Heart left ventricle (tissue), 16 donors: ENCODE data around the gene MSLN. TPM values are rescaled to one million over a fixed set of nuclear protein-coding genes. Genes with fewer than 3 reads are reported as not detected.

Experiments
- ATAC-seq, 4 donors: fragments of 200-7000 bp; cut with Tn5 transposase; one replicate each; pipeline ENCODE4 v1.9.1; 2020 to 2022; ENCODE audit warnings: moderate library complexity in 4 of 4, mild to moderate bottlenecking in 3 of 4, moderate number of reproducible peaks in 1 of 4
- DNase-seq, 5 donors: peaks; one replicate each; pipeline ENCODE4 v3.0.0-alpha.2; 2020
- H3K27ac ChIP-seq, 12 donors: fragments of 200-600 bp; sonication (generic) in 4 of 12; one replicate each; pipeline versions ENCODE4 v1.5.0 to v1.8.0; 2016 to 2022; ENCODE audit warnings: mild to moderate bottlenecking in 2 of 12
- H3K27me3 ChIP-seq, 9 donors: fragments of 200-600 bp; sonication (generic) in 2 of 9; one replicate each; pipeline versions ENCODE4 v1.5.1 to v1.8.0; 2016 to 2022; ENCODE audit warnings: mild to moderate bottlenecking in 3 of 9
- H3K36me3 ChIP-seq, 9 donors: fragments of 200-600 bp; sonication (generic) in 2 of 9; one replicate each; pipeline versions ENCODE4 v1.5.0 to v1.8.0; 2018 to 2022; ENCODE audit warnings: mild to moderate bottlenecking in 2 of 9
- H3K4me1 ChIP-seq, 12 donors: fragments of 200-600 bp; sonication (generic) in 4 of 12; one replicate each; pipeline versions ENCODE4 v1.5.0 to v1.8.0; 2016 to 2022; ENCODE audit warnings: mild to moderate bottlenecking in 3 of 12
- H3K4me3 ChIP-seq, 12 donors: fragments of 200-600 bp; sonication (generic) in 4 of 12; one replicate each; pipeline versions ENCODE4 v1.5.0 to v1.8.0; 2017 to 2022; ENCODE audit warnings: mild to moderate bottlenecking in 9 of 12, moderate library complexity in 4 of 12
- H3K9me3 ChIP-seq, 12 donors: fragments of 200-600 bp; sonication (generic) in 4 of 12; one replicate each; pipeline versions ENCODE4 v1.5.0 to v1.8.0; 2016 to 2022; ENCODE audit warnings: mild to moderate bottlenecking in 1 of 12
- CTCF ChIP-seq, 12 donors: fragments of 200-600 bp; sonication (generic) in 4 of 12; IDR thresholded peaks; one replicate each; pipeline versions ENCODE4 v1.5.0 to v1.8.0; 2018 to 2022; ENCODE audit warnings: antibody characterized with exemption in 12 of 12, mild to moderate bottlenecking in 5 of 12
- POLR2A ChIP-seq, 2 donors: fragments of 450-650 bp; IDR thresholded peaks; one replicate each; pipeline ENCODE4 v1.6.1; 2017; ENCODE audit warnings: antibody characterized with exemption in 2 of 2, mild to moderate bottlenecking in 2 of 2, moderate library complexity in 2 of 2
- WGBS, 4 donors: extraction: QIAGEN DNeasy Blood & Tissue Kit in 2 of 4; methylation state at CpG; one replicate each; pipeline versions ENCODE4 v1.1.5 to v1.1.7; 2013 to 2018; 5-methylcytosine and 5-hydroxymethylcytosine counted together
- intact Hi-C, 10 donors: fragments of 100-400 bp; cut with DNase I; formaldehyde crosslinking; loops; one replicate each; pipeline versions ENCODE4 v1.11.1 to v1.14.2; 2022
- polyA plus RNA-seq, 2 donors: library from polyadenylated mRNA; stranded (reverse); fragments of 200-250 nt; gene quantifications; one replicate each; pipeline ENCODE4 v1.2.3, GENCODE V29; 2013
- total RNA-seq, 9 donors: library from RNA; depleted of rRNA in 2 of 9; stranded (reverse); fragments of >200 nt in 2 of 9; fragmentation: NEBNext Ultra II Directional in 3 of 9; extraction: Animal tissue kit (Norgen Biotek cat#: 25700) in 3 of 9; gene quantifications; one replicate each; pipeline versions ENCODE4 v1.1.0 to v1.2.4, GENCODE V29; 2016 to 2023
- donor health status: ischemic (EF 13 %, LVEDD 7.1; RV severe dilation, severe dysfunction).
- donor health status: healthy with polysubstance abuse.
- donor health status: DM: no; HTN: yes; CAD: no.
- donor health status: DM: no; HTN: no; CAD: no.
- donor health status: ischemic (EF 25% LVEDD 6.9; RV normal size, moderate dysfunction).
- donor health status: ischemic (EF 25% LVEDD 5.7; RV mildly dilated, moderate dysfunction).
- donor health status: healthy.
- donor health status: DM: yes; HTN: yes; CAD: no.
- donor health status: ischemic (EF 35%, LVEDD 5.7; RV mildly dilated, moderate dysfunction).
- donor health status: nonischemic (EF 11% LVEDD 7.7; RV severe dilation, severe dysfunction).
- donor health status: DM: yes; HTN: yes; CAD: no.
- donor health status: PGD.
- donor health status: ischemic (EF 29% LVEDD 5.4; RV normal size, mild dysfunction).
- donor health status: nonischemic (EF 23%, LVEDD 6.1; RV moderate dilation, normal function).

MSLN gene
- total and polyA plus RNA-seq, 11 donors, result 0.48 to 82.2 (median 0.50) TPM; not detected in 8

- no peak for ATAC-seq
- peaks cover 12 to 60% (median 40%) of the 10 kb centered on the region in 12 donors for H3K4me1 ChIP-seq
- intact Hi-C loops, result no loop called here
- peaks cover 0 to 6% (median 0%) of the 10 kb centered on the region in 9 donors for H3K36me3 ChIP-seq
- no peak for TF ChIP-seq CTCF (IDR thresholded peaks at IDR 0.05)
- TF ChIP-seq POLR2A (IDR thresholded peaks at IDR 0.05), result no peak
- peaks cover 0 to 24% (median 0%) of the 10 kb centered on the region in 9 donors for H3K27me3 ChIP-seq
- whole genome bisulfite sequencing, 4 donors, result 60 to 74% (median 68%) methylated on average over 9 to 29 of the region's 29 CpGs
- H3K9me3 ChIP-seq, result no peaks in the 10 kb centered on the region
- DNase-seq, result no peak
- no peak overlapping the region for H3K4me3 ChIP-seq
- no peak overlapping the region for H3K27ac ChIP-seq
Observed at GRCh38 chr16:724188-725040, 36.1 kb upstream of the MSLN start.

- TF ChIP-seq CTCF (IDR thresholded peaks at IDR 0.05) (no peak), POLR2A (IDR thresholded peaks at IDR 0.05) (no peak)
- ATAC-seq, result no peak
- 74 to 88% (median 76%) methylated on average over 6 to 7 of the region's 7 CpGs for WGBS, 4 donors
- intact Hi-C loops, result no loop called here
- H3K36me3 ChIP-seq, result peaks cover 0 to 6% (median 0%) of the 10 kb centered on the region in 9 donors
- H3K27me3 ChIP-seq, result peaks cover 0 to 24% (median 0%) of the 10 kb centered on the region in 9 donors
- H3K27ac ChIP-seq, result no peak overlapping the region
- H3K9me3 ChIP-seq, result no peaks in the 10 kb centered on the region
- no peak for DNase-seq
- H3K4me1 ChIP-seq, result peaks cover 12 to 54% (median 34%) of the 10 kb centered on the region in 12 donors
- H3K4me3 ChIP-seq, result no peak overlapping the region
Observed at GRCh38 chr16:725041-725376, 35.5 kb upstream of the MSLN start.

- H3K4me3 ChIP-seq, result no peak overlapping the region
- DNase-seq (no peak), ATAC-seq (no peak)
- peaks cover 0 to 6% (median 0%) of the 10 kb centered on the region in 9 donors for H3K36me3 ChIP-seq
- intact Hi-C loops, result no loop called here
- peaks cover 12 to 48% (median 30%) of the 10 kb centered on the region in 12 donors for H3K4me1 ChIP-seq
- no peaks in the 10 kb centered on the region for H3K9me3 ChIP-seq
- no peak for TF ChIP-seq POLR2A (IDR thresholded peaks at IDR 0.05)
- TF ChIP-seq CTCF (IDR thresholded peaks at IDR 0.05), result no peak
- H3K27me3 ChIP-seq, result peaks cover 0 to 24% (median 0%) of the 10 kb centered on the region in 9 donors
- 74 to 79% (median 77%) methylated on average over 22 to 23 of the region's 23 CpGs for WGBS, 4 donors
- no peak overlapping the region for H3K27ac ChIP-seq
Observed at GRCh38 chr16:725463-726187, 34.9 kb upstream of the MSLN start.

- H3K4me3 ChIP-seq, result peak overlapping the region in 2 of 12 donors; percentile 63 to 65
Observed at GRCh38 chr16:726188-726437, 34.4 kb upstream of the MSLN start.

More at GRCh38 chr16:726188-726437, 34.4 kb upstream of the MSLN start:
- peak in 1 of 4 donors; percentile 6 for ATAC-seq
- 10 to 17% (median 14%) methylated on average over 4 to 9 of the region's 9 CpGs for WGBS, 4 donors
- intact Hi-C loops, result no loop called here
- Histone ChIP-seq H3K36me3 (peaks cover 0 to 11% (median under 1%) of the 10 kb centered on the region in 9 donors), H3K27me3 (peaks cover 0 to 24% (median 0%) of the 10 kb centered on the region in 9 donors), H3K9me3 (no peaks in the 10 kb centered on the region), H3K4me1 (peaks cover 12 to 46% (median 29%) of the 10 kb centered on the region in 12 donors), H3K27ac (no peak overlapping the region)
- no peak for TF ChIP-seq CTCF (IDR thresholded peaks at IDR 0.05)
- TF ChIP-seq POLR2A (IDR thresholded peaks at IDR 0.05), result no peak
- no peak for DNase-seq
